CD4-positive, alpha-beta T cell (primary cell): ENCODE data around the gene SDK1. TPM values are rescaled to one million over a fixed set of nuclear protein-coding genes. Genes with fewer than 3 reads are reported as not detected.

Source experiments
- ATAC-seq: fragments of 200-7000 bp; cut with Tn5 transposase; one replicate; pipeline ENCODE4 v1.10.0; 2022; ENCODE audit warnings: mild to moderate bottlenecking; ENCODE audit not compliant: poor library complexity
- CTCF ChIA-PET: fragments of 350-600 bp; sonication (Branson Sonifier 250); formaldehyde crosslinking; loops from one replicate; lab custom pipeline; 2021; ENCODE audit warnings: antibody characterized with exemption, inconsistent platforms; lab: Charles Lee
- POLR2A ChIA-PET: fragments of 350-600 bp; sonication (Branson Sonifier 250); formaldehyde crosslinking; loops from one replicate; lab custom pipeline; 2021; ENCODE audit warnings: antibody characterized with exemption, inconsistent platforms; lab: Charles Lee
- DNase-seq, 14 experiments: peaks; one replicate each; pipeline ENCODE4 v3.0.0-alpha.2; 2013 to 2020; ENCODE audit warnings: mixed read lengths in 2 of 14
- H3K27ac ChIP-seq, 2 donors: one replicate each; pipeline versions ENCODE4 v1.5.1 to v1.7.0; 2013; ENCODE audit warnings: low read length in 2 of 2, low read depth in 1 of 2, mild to moderate bottlenecking in 1 of 2
- H3K27me3 ChIP-seq, 2 experiments: 1 replicate in 1 of 2; 2 replicates in 1 of 2; pipeline versions ENCODE4 v1.6.1 to v1.7.0; 2013; ENCODE audit warnings: low read length in 2 of 2, control low read depth in 1 of 2, mild to moderate bottlenecking in 1 of 2, moderate library complexity in 1 of 2; ENCODE audit not compliant: insufficient read depth in 2 of 2, control insufficient read depth in 1 of 2
- H3K36me3 ChIP-seq: one replicate; pipeline ENCODE4 v1.6.1; 2013; ENCODE audit warnings: low read length, control low read depth; ENCODE audit not compliant: insufficient read depth
- H3K4me1 ChIP-seq: one replicate; pipeline ENCODE4 v1.6.1; 2013; ENCODE audit warnings: low read length, control low read depth; ENCODE audit not compliant: insufficient read depth
- H3K4me3 ChIP-seq: one replicate; pipeline ENCODE4 v1.5.1; 2013; ENCODE audit warnings: mild to moderate bottlenecking, low read length, moderate library complexity
- H3K9me3 ChIP-seq, 2 experiments: 1 replicate in 1 of 2; 2 replicates in 1 of 2; pipeline versions ENCODE4 v1.6.1 to v1.7.0; 2013; ENCODE audit warnings: low read length in 2 of 2, mild to moderate bottlenecking in 2 of 2, control low read depth in 1 of 2, moderate library complexity in 1 of 2; ENCODE audit not compliant: control insufficient read depth in 1 of 2, insufficient read depth in 1 of 2
- H3K27ac Mint-ChIP-seq: one replicate; pipeline ENCODE4 v1.8.0; 2020; ENCODE audit warnings: mixed read lengths
- H3K27me3 Mint-ChIP-seq: one replicate; pipeline ENCODE4 v1.8.0; 2021; ENCODE audit warnings: mixed read lengths
- H3K36me3 Mint-ChIP-seq: one replicate; pipeline ENCODE4 v1.8.0; 2021; ENCODE audit warnings: low read depth, mixed read lengths
- H3K4me1 Mint-ChIP-seq: one replicate; pipeline ENCODE4 v1.8.0; 2021; ENCODE audit warnings: low read depth, mixed read lengths
- H3K4me3 Mint-ChIP-seq: one replicate; pipeline ENCODE4 v1.8.0; 2020; ENCODE audit warnings: mild to moderate bottlenecking, mixed read lengths
- H3K9me3 Mint-ChIP-seq: one replicate; pipeline ENCODE4 v1.8.0; 2020; ENCODE audit warnings: mixed read lengths
- CTCF ChIP-seq: fragments of 200-600 bp; IDR thresholded peaks from one replicate; pipeline ENCODE4 v1.8.0; 2022; ENCODE audit warnings: antibody characterized with exemption, mild to moderate bottlenecking
- intact Hi-C, 2 experiments: fragments of 100-400 bp; cut with DNase I in 1 of 2; cut with micrococcal nuclease in 1 of 2; formaldehyde crosslinking; loops; one replicate each; pipeline versions ENCODE4 v1.15.1 to v1.9.0; 2023 to 2025; cut with DNase I, micrococcal nuclease
- total RNA-seq, 174 experiments: library from RNA in 2 of 174; stranded (reverse) in 2 of 174; gene quantifications; one replicate each; pipeline ENCODE4 v1.2.3 and lab custom pipeline; 2021 to 2026

Gene SDK1
- total RNA-seq, 2 experiments from 2014 or later: 1.1 to 1.3 TPM

- no peak for ATAC-seq
- H3K27ac Mint-ChIP-seq: no peak overlapping the region
- TF ChIP-seq CTCF: no peak
These were observed 642.0 kb downstream of the SDK1 start for GRCh38 chr7:3942816-3943745.

GRCh38 chr7:3943779-3944520 is 642.9 kb downstream of the SDK1 start:
- H3K27me3 Mint-ChIP-seq: peaks cover 4% of the 10 kb centered on the region
- ChIA-PET CTCF (no interaction called here), POLR2A (no interaction called here)
- no peaks in the 10 kb centered on the region for H3K4me1 Mint-ChIP-seq
- H3K4me3 Mint-ChIP-seq: no peak overlapping the region
- peaks cover 0 to 4% of the 10 kb centered on the region in 2 experiments for H3K27me3 ChIP-seq
- DNase-seq (no peak), ATAC-seq (no peak)
- no peak overlapping the region for H3K27ac Mint-ChIP-seq
- no peak for TF ChIP-seq CTCF
- no peak overlapping the region for H3K4me3 ChIP-seq
- intact Hi-C loops: no loop called here
- H3K9me3 ChIP-seq: peaks cover 5 to 23% of the 10 kb centered on the region in 2 experiments
- no peaks in the 10 kb centered on the region for H3K36me3 ChIP-seq
- peaks cover 2% of the 10 kb centered on the region for H3K9me3 Mint-ChIP-seq
- H3K4me1 ChIP-seq: no peaks in the 10 kb centered on the region
- no peak overlapping the region for H3K27ac ChIP-seq
- H3K36me3 Mint-ChIP-seq: no peaks in the 10 kb centered on the region

More at GRCh38 chr7:3942816-3943745, 642.0 kb downstream of the SDK1 start:
- ChIA-PET CTCF (no interaction called here), POLR2A (no interaction called here)
- intact Hi-C loops: no loop called here
- H3K4me1 Mint-ChIP-seq: no peaks in the 10 kb centered on the region
- peaks cover 2% of the 10 kb centered on the region for H3K9me3 Mint-ChIP-seq
- Histone ChIP-seq H3K9me3 (peaks cover 5 to 23% of the 10 kb centered on the region in 2 experiments), H3K4me1 (no peaks in the 10 kb centered on the region), H3K4me3 (no peak overlapping the region), H3K36me3 (no peaks in the 10 kb centered on the region), H3K27me3 (peaks cover 0 to 4% of the 10 kb centered on the region in 2 experiments), H3K27ac (no peak overlapping the region)
- no peak for DNase-seq
- peaks cover 4% of the 10 kb centered on the region for H3K27me3 Mint-ChIP-seq
- no peaks in the 10 kb centered on the region for H3K36me3 Mint-ChIP-seq
- no peak overlapping the region for H3K4me3 Mint-ChIP-seq

GRCh38 chr7:3949242-3949640 is 648.2 kb downstream of the SDK1 start:
- Histone ChIP-seq H3K27me3 (peaks cover 0 to 4% of the 10 kb centered on the region in 2 experiments), H3K4me3 (no peak overlapping the region), H3K9me3 (peaks cover 5 to 12% of the 10 kb centered on the region in 2 experiments), H3K36me3 (no peaks in the 10 kb centered on the region), H3K27ac (no peak overlapping the region), H3K4me1 (no peaks in the 10 kb centered on the region)
- intact Hi-C loops: no loop called here
- TF ChIP-seq CTCF: no peak
- Mint-ChIP-seq H3K4me1 (no peaks in the 10 kb centered on the region), H3K4me3 (no peak overlapping the region), H3K36me3 (no peaks in the 10 kb centered on the region), H3K27ac (no peak overlapping the region), H3K27me3 (no peaks in the 10 kb centered on the region), H3K9me3 (peaks cover 2% of the 10 kb centered on the region)
- CTCF ChIA-PET: no interaction called here
- POLR2A ChIA-PET: no interaction called here
- DNase-seq (no peak), ATAC-seq (no peak)
